HFFc6 (cell line): Measurements from ENCODE around the gene PYY. TPM values are rescaled to one million over a fixed set of nuclear protein-coding genes. Genes with fewer than 3 reads are reported as not detected.

Experiments used
- DNase-seq: peaks from one replicate; pipeline ENCODE4 v3.0.0-alpha.2; 2018
- H3K27ac Mint-ChIP-seq: 2 replicates; pipeline ENCODE4 v1.8.0; 2020; ENCODE audit warnings: mild to moderate bottlenecking, mixed read lengths
- H3K27me3 Mint-ChIP-seq: 2 replicates; pipeline ENCODE4 v1.8.0; 2021; ENCODE audit warnings: mild to moderate bottlenecking, moderate library complexity, mixed read lengths; ENCODE audit not compliant: insufficient read depth
- H3K36me3 Mint-ChIP-seq: 2 replicates; pipeline ENCODE4 v1.8.0; 2021; ENCODE audit warnings: low read depth, mixed read lengths
- H3K4me1 Mint-ChIP-seq: 2 replicates; pipeline ENCODE4 v1.8.0; 2020; ENCODE audit warnings: low read depth, mixed read lengths
- H3K4me3 Mint-ChIP-seq: 2 replicates; pipeline ENCODE4 v1.8.0; 2020; ENCODE audit warnings: mild to moderate bottlenecking, moderate library complexity, mixed read lengths
- H3K9me3 Mint-ChIP-seq: 2 replicates; pipeline ENCODE4 v1.8.0; 2020; ENCODE audit warnings: mild to moderate bottlenecking, mixed read lengths
- CTCF ChIP-seq: fragments of 200-600 bp; sonication (generic); IDR thresholded peaks from 2 replicates; pipeline ENCODE4 v1.5.0; 2021; ENCODE audit warnings: antibody characterized with exemption, mild to moderate bottlenecking
- long read RNA-seq: library from polyadenylated mRNA; unstranded; transcript quantifications from one replicate; pipeline ENCODE4 v2.0.0, GENCODE V29; 2019
- total RNA-seq, 6 experiments: library from RNA; stranded (reverse); fragmentation: NEBNext Ultra II Directional; extraction: Animal tissue kit (Norgen Biotek cat#: 25700); gene quantifications; 2 replicates in 1 of 6; 3 replicates in 5 of 6; pipeline ENCODE4 v1.2.3, GENCODE V29; 2021

Gene PYY
- total RNA-seq = under 1 TPM in 1 of 6 experiments, not detected in 5; 0.43 TPM
- long read RNA-seq = 0 reads

GRCh38 chr17:43953746-43954145, at the start of gene PYY:
TSS of gene PYY (minus strand) at chr17:43953940. CDS start at chr17:43953483, 457 bp downstream.
- H3K4me3 Mint-ChIP-seq = no peak within 1 kb of the TSS
- no peak for DNase-seq
- peaks cover 5% of the 10 kb centered on the region; the same call in 1 of the 2 replicates for H3K4me1 Mint-ChIP-seq
- no peak for TF ChIP-seq CTCF
- H3K9me3 Mint-ChIP-seq = no peaks in the 10 kb centered on the region
- no peak within 1 kb of the TSS for H3K27ac Mint-ChIP-seq
- H3K36me3 Mint-ChIP-seq = no peaks in the 10 kb centered on the region
- peaks cover 48% of the 10 kb centered on the region for H3K27me3 Mint-ChIP-seq

DNA sequence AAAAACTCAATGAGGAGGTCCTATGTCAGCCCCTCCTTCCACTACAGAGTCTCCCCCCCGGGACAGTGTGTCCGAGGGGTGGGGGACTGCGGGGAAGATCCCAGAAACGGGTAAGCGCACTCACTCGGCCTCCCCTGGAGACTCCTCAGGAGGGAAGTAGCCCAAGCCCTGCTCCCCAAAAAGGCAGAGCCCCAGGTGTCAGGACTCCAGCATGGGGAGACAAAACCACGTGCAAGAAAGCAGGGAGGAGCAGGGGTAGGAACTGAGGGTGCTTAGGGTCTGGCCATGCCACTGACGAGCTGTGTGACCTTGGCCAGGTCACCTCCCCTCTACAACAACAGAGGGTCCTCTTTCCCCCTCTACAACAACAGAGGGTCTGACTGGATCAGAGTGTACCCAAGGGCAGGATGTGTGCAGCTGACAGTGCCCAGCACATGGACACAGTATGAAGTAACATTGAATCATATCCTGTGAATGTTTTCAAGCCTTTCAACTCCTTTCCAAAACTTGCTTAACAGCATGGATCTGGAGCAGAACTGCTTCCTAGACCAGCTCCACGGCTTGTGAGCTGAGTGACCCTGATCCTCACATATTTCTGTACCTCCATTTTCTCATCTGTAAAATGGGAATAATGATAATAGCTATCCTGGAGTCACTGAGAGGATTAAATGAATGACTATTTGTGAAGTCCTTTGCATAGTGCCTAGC, 48.6 kb upstream of the PYY start:
- peaks cover 45% of the 10 kb centered on the region for H3K4me1 Mint-ChIP-seq
- no peak overlapping the region for H3K4me3 Mint-ChIP-seq
- H3K27me3 Mint-ChIP-seq = peaks cover 2% of the 10 kb centered on the region
- peak; percentile 76 for DNase-seq
- no peaks in the 10 kb centered on the region for H3K36me3 Mint-ChIP-seq
- TF ChIP-seq CTCF = no peak
- H3K27ac Mint-ChIP-seq = peak overlapping the region; percentile 70
- no peaks in the 10 kb centered on the region for H3K9me3 Mint-ChIP-seq

DNA sequence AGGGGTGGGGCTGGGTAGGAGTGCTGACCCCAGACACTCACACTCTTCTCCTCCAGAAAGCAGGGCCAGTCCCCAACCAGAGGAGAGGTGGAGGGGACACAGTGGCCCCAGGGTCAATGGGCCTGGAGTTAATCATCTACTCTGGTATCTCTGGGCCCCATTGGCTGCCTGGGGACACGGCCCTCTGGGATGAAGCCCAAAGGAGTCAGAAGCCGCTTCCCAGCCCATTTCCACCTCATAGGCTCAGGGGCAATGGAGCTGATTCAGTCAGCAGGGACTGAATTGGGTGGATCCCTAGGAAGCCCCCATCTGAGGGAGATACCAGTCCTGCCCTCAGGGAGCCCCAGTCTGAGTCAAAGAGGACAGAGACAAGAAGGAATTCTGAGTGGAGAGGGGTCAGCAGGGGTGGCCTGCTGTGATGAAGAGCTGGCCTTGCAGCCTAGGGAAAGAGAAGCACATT, 47.8 kb upstream of the PYY start:
- peaks cover 45% of the 10 kb centered on the region for H3K4me1 Mint-ChIP-seq
- H3K36me3 Mint-ChIP-seq = no peaks in the 10 kb centered on the region
- DNase-seq = no peak
- peak overlapping the region; percentile 70 for H3K27ac Mint-ChIP-seq
- H3K27me3 Mint-ChIP-seq = no peaks in the 10 kb centered on the region; the same call in 1 of the 2 replicates
- no peak overlapping the region for H3K4me3 Mint-ChIP-seq
- no peak for TF ChIP-seq CTCF
- H3K9me3 Mint-ChIP-seq = no peaks in the 10 kb centered on the region

- Mint-ChIP-seq H3K4me3 (no peak overlapping the region), H3K27me3 (peaks cover 2% of the 10 kb centered on the region; the same call in 1 of the 2 replicates), H3K27ac (no peak overlapping the region), H3K36me3 (no peaks in the 10 kb centered on the region), H3K4me1 (peaks cover 39% of the 10 kb centered on the region), H3K9me3 (no peaks in the 10 kb centered on the region)
- no peak for DNase-seq
- TF ChIP-seq CTCF = no peak
These were observed 47.2 kb upstream of the PYY start for GRCh38 chr17:44000871-44001460.

DNA sequence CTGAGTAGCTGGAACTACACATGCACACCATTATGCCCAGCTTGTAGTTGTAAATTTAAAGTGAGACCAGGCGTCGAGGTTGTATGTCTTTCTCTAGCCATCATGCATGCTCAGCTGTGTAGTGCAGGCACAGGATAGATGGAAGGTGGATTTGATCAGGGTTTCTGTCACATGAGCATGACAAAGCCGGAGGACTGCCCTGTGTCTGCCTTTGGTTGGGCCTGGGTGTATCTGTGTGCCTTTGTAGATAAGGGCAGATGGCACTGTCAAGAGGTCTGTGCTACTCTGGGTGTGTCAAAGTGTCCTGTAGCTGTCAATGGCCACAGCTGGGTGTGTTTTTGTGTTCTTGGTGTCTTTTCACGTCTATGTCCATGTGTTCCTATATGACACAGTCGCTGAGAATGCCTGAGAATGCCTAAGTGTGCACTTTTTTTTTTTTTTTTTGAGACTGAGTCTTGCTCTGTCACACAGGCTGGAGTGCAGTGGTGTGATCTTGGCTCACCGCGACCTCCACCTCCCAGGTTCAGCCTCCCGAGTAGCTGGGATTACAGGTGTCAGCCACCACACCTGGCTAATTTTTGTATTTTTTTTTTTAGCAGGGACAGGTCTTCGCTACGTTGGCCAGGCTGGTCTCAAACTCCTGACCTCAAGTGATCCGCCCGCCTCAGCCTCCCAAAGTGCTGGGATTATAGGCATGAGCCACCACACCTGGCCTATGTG, 46.6 kb upstream of the PYY start:
- no peaks in the 10 kb centered on the region for H3K36me3 Mint-ChIP-seq
- no peak for TF ChIP-seq CTCF
- no peak for DNase-seq
- H3K27ac Mint-ChIP-seq = no peak overlapping the region
- H3K9me3 Mint-ChIP-seq = no peaks in the 10 kb centered on the region
- no peak overlapping the region for H3K4me3 Mint-ChIP-seq
- H3K4me1 Mint-ChIP-seq = peaks cover 39% of the 10 kb centered on the region
- H3K27me3 Mint-ChIP-seq = peaks cover 3% of the 10 kb centered on the region; the same call in 1 of the 2 replicates
